Gastrocnemius medialis (tissue), 4 donors: ENCODE results near the gene PCDHB3.

Source experiments
- POLR2A ChIP-seq, 2 donors: fragments of 450-650 bp; IDR thresholded peaks; one replicate each; pipeline ENCODE4 v1.6.1; 2017; ENCODE audit warnings: antibody characterized with exemption in 2 of 2, mild to moderate bottlenecking in 2 of 2, moderate library complexity in 2 of 2
- TF ChIP-seq, protein P1 (sequence below), 5 experiments: fragments of 450-650 bp in 3 of 5; fragments of 200-600 bp in 2 of 5; sonication (generic) in 2 of 5; IDR thresholded peaks in 4 of 5; conservative IDR thresholded peaks in 1 of 5; 1 replicate in 4 of 5; 2 replicates in 1 of 5; pipeline ENCODE4 v1.5.1; 2016 to 2019; ENCODE audit warnings: antibody characterized with exemption in 5 of 5, mild to moderate bottlenecking in 3 of 5, moderate library complexity in 3 of 5

GRCh38 chr5:141135718-141136266 is 35.5 kb downstream of the PCDHB3 start:
- no peak for TF ChIP-seq POLR2A (IDR thresholded peaks at IDR 0.05)
- TF ChIP-seq, protein P1, sequence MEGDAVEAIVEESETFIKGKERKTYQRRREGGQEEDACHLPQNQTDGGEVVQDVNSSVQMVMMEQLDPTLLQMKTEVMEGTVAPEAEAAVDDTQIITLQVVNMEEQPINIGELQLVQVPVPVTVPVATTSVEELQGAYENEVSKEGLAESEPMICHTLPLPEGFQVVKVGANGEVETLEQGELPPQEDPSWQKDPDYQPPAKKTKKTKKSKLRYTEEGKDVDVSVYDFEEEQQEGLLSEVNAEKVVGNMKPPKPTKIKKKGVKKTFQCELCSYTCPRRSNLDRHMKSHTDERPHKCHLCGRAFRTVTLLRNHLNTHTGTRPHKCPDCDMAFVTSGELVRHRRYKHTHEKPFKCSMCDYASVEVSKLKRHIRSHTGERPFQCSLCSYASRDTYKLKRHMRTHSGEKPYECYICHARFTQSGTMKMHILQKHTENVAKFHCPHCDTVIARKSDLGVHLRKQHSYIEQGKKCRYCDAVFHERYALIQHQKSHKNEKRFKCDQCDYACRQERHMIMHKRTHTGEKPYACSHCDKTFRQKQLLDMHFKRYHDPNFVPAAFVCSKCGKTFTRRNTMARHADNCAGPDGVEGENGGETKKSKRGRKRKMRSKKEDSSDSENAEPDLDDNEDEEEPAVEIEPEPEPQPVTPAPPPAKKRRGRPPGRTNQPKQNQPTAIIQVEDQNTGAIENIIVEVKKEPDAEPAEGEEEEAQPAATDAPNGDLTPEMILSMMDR (IDR thresholded peaks at IDR 0.05 in 4 of 5, conservative IDR thresholded peaks at IDR 0.05 in 1 of 5), result no peak
